ENCODE results near the gene TNRC6C. TPM values are rescaled to one million over a fixed set of nuclear protein-coding genes. Genes with fewer than 3 reads are reported as not detected.

TNRC6C gene
- total and polyA plus RNA-seq, 2 of the 13 experiments (the other 11 are each of a cell fraction or from before 2014, with no cell fraction given): 0.66 to 4.9 TPM

DNA sequence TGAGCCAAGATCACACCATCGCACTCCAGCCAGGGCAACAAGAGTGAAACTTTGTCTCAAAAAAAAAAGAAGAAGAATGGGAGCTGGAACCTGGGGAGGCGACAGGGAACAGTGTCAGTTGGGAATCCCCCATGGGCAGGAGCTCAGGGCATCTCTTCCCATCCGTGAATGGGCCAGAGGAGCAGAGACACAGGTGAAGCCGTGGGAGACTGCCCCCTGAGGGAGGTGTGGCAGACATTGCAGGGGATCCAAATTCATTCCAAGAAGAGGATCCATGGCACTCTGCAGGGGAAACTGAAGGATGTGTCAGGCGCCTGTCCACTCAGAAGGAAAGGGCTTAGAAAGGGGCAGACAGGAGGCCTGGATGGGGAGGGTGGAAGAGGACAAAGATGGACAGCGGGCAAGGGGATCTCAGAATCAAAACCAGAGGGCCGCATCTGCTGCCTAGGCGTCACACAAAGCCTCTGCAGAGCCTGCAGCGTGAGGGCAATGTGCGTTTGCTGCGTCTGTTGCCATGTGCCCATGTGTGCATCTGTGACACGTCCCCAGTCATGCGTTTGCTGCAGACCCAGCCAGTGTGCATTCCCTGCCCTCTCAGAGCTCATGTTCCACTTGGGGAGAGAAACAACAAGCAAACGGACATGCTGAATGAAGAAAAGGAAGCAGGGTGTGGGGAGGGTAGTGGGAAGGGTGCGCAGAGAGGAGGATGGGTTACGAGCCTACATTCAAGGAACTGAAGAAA lies 30.6 kb upstream of the TNRC6C start (continued):
- TF ChIP-seq, protein P1, sequence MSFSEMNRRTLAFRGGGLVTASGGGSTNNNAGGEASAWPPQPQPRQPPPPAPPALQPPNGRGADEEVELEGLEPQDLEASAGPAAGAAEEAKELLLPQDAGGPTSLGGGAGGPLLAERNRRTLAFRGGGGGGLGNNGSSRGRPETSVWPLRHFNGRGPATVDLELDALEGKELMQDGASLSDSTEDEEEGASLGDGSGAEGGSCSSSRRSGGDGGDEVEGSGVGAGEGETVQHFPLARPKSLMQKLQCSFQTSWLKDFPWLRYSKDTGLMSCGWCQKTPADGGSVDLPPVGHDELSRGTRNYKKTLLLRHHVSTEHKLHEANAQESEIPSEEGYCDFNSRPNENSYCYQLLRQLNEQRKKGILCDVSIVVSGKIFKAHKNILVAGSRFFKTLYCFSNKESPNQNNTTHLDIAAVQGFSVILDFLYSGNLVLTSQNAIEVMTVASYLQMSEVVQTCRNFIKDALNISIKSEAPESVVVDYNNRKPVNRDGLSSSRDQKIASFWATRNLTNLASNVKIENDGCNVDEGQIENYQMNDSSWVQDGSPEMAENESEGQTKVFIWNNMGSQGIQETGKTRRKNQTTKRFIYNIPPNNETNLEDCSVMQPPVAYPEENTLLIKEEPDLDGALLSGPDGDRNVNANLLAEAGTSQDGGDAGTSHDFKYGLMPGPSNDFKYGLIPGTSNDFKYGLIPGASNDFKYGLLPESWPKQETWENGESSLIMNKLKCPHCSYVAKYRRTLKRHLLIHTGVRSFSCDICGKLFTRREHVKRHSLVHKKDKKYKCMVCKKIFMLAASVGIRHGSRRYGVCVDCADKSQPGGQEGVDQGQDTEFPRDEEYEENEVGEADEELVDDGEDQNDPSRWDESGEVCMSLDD (CRISPR knock-in tag; IDR thresholded peaks at IDR 0.05; ENCODE audit: borderline replicate concordance): no peak
- TF ChIP-seq, protein P2, sequence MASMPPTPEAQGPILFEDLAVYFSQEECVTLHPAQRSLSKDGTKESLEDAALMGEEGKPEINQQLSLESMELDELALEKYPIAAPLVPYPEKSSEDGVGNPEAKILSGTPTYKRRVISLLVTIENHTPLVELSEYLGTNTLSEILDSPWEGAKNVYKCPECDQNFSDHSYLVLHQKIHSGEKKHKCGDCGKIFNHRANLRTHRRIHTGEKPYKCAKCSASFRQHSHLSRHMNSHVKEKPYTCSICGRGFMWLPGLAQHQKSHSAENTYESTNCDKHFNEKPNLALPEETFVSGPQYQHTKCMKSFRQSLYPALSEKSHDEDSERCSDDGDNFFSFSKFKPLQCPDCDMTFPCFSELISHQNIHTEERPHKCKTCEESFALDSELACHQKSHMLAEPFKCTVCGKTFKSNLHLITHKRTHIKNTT (CRISPR knock-in tag; IDR thresholded peaks at IDR 0.05): no peak

- no peak overlapping the region for H3K9ac ChIP-seq (ENCODE audit: insufficient read depth, low read depth, low read length)
- no peaks in the 10 kb centered on the region for H3K9me3 ChIP-seq (ENCODE audit: low read length)
- H3K4me3 ChIP-seq (replicated peaks in 1 of 3; ENCODE audit: insufficient read depth in 1 of 3, low read depth in 2 of 3, low read length in 3 of 3): no peak overlapping the region
- intact Hi-C loops (cut with micrococcal nuclease; ENCODE audit: unreplicated experiment) (no loop called here), in situ Hi-C loops (cut with HindIII; ENCODE audit: extremely low pct_ligation_motif_present, low pct_unique_long_range_greater_than_20kb) (no loop called here)
- POLR2A ChIA-PET: no interaction called here
- no peak for ATAC-seq
- no peak overlapping the region for H2AFZ ChIP-seq (ENCODE audit: low read length)
- CTCF ChIA-PET (ENCODE audit: low intra/inter-chr PET ratio, low total read pairs): no interaction called here
- no peaks in the 10 kb centered on the region for H4K20me1 ChIP-seq (ENCODE audit: insufficient read depth, low read length)
- BruUV-seq (replicated peaks): no TSS peak
- H3K79me2 ChIP-seq (ENCODE audit: insufficient read depth, low read length): no peaks in the 10 kb centered on the region
- H3K4me1 ChIP-seq (ENCODE audit: insufficient read depth, low read length): no peaks in the 10 kb centered on the region
- no peak overlapping the region for H3K27ac ChIP-seq (ENCODE audit: extremely low read length, insufficient read depth, low read length)
- peaks cover 13 to 74% of the 10 kb centered on the region in 2 experiments; a peak in 4 of 5 replicates for H3K27me3 ChIP-seq (ENCODE audit: control insufficient read depth in 1 of 2, insufficient read depth in 2 of 2, low read length in 2 of 2)
- FAIRE-seq: no peak
- 2% methylated on average over 3 of the region's 3 CpGs for WGBS (ENCODE audit: low lambda C conversion rate)
- H3K4me2 ChIP-seq (ENCODE audit: low read depth, low read length): no peak overlapping the region
- no peaks in the 10 kb centered on the region for H3K36me3 ChIP-seq (replicated peaks in 1 of 2; ENCODE audit: control insufficient read depth in 1 of 2, insufficient read depth in 2 of 2, low read length in 2 of 2)
- DNase-seq (ENCODE audit: low spot score): no peak
- TF ChIP-seq ZBTB14 (CRISPR knock-in tag; IDR thresholded peaks at IDR 0.05) (no peak), GLI4 (CRISPR knock-in tag; IDR thresholded peaks at IDR 0.05; ENCODE audit: borderline replicate concordance) (no peak), ZNF549 (CRISPR knock-in tag; IDR thresholded peaks at IDR 0.05) (no peak), ZNF777 (CRISPR knock-in tag; IDR thresholded peaks at IDR 0.05) (no peak), FOSL1 (CRISPR knock-in tag; IDR thresholded peaks at IDR 0.05; ENCODE audit: borderline replicate concordance) (no peak), ZNF124 (CRISPR knock-in tag; IDR thresholded peaks at IDR 0.05) (no peak), ATF5 (CRISPR knock-in tag; IDR thresholded peaks at IDR 0.05; ENCODE audit: low read depth) (no peak)
- TF ChIP-seq, protein P3, sequence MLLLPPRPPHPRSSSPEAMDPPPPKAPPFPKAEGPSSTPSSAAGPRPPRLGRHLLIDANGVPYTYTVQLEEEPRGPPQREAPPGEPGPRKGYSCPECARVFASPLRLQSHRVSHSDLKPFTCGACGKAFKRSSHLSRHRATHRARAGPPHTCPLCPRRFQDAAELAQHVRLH (CRISPR knock-in tag; IDR thresholded peaks at IDR 0.05; ENCODE audit: borderline replicate concordance, low read depth): no peak
These were observed 29.9 kb upstream of the TNRC6C start for GRCh38 chr17:77928519-77929179.
